Ecto neural progenitor cell (in vitro differentiated cells): ENCODE data around the gene TUBG2.

Experiments
- DNase-seq: peaks from one replicate; pipeline ENCODE4 v3.0.0-alpha.2; 2018; ENCODE audit warnings: low spot score

Gene TUBG2

DNA sequence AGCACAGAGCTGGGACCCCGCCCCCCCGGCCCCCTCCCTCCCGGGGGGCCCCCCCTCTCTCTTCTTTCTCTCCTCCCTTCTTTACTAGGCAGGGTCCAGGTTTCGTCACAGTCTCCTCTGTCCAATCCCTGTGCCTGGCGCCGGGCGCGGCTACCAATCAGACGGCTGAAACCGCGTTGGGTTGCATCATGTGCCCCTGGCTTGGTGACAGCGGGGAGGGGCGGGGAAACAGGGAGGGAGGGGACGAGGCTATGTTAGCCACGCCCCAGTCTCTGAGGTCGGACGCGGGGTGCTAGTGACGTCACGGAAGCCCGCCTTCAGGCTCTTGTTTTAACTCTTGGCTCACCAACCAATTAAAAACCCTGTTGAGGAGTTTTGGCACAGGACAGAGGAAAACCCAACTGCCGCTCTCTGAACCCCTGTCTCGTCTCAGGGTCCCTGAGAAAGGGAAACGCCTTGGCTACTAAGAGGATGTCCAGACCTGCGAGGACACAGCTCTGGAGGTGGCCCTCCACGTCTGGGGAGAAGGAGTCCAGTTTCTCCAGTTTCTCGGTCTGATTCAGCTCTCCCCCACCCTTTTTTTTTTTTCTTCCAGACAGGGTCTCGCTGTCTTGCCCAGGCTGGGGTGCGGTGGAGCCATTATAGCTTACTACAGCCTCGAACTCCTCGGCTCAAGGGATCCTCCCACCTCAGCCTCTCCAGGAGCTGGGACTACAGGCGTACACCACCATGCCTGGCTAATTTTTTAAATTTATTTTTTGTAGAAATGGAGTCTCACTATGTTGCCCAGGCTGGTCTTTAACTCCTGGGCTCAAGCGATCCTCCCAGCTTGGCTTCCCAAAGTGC lies 18.2 kb downstream of the TUBG2 start:
- DNase-seq, result peak; percentile 100

DNA sequence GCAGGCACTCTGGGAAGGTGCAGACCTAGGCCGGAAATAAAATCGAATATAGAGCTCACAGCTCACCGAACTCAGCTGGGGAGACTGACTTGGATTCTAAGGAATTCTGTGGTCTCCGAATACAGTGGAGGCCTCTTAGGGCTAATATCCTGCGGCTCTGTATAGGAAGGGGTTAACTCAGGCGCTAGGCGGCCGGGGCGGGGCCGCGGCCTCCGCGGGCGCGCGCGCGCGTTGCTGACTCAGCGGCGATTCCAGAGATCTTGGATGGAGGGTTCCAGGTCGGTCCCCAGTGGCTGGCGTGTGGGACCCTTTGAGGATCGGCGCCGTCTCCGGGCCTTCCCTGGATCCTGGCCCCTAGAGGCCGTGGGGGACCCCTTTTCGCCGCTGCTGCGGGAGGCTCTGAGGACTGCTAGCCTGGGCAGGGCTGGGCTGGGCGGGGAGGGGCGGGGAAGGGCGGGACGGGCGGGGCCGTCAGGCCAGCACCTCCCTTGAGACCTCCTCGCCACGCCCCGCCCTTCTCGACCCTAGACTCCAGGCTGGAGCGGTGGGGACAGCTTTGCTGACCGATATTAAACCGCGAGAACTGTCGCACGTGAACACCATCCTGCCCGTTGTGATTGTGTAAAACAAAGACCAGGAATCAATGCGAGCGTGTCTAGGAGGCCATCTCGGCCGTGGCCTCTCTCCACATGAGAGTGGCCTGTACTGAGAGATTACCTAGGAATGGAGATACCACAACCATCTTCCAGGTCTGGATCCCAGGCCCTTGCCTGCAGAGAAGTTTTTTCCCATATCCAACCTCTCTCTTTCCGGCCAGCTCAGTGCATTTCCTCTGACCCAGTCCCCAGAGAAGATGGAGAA lies 19.1 kb downstream of the TUBG2 start:
- peak; percentile 95 for DNase-seq

- peak; percentile 71 for DNase-seq
These were observed 19.9 kb downstream of the TUBG2 start for GRCh38 chr17:42678951-42679491.

GRCh38 chr17:42679492-42680330 lies 20.6 kb downstream of the TUBG2 start:
- peak; percentile 94 for DNase-seq

DNA sequence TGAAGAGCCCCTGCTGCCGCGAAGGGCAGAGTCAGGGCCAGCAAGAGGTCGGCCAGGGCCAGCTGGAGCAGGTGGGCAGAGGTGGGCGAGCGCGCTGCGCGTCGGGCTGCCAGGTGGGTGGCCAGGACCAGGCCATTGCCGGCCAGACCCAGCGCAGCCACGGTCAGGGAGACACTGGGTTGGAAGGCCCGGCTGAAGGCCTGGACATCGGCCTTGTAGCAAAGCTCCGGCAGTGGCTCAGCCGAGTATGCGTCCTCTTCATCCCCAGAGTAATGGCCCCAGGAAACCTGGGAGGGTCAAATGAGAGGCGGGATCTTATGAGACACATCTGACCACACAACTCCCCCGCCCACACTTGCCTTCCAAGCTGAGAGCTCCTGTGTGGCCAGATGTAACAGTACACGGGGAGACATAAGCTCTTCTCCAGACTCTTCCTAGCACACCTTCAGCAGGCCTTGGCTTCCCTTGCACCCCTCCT lies 21.3 kb downstream of the TUBG2 start:
- peak; percentile 71 for DNase-seq

GRCh38 chr17:42681976-42682721 lies 23.1 kb downstream of the TUBG2 start, which contains the start of gene CNTNAP1:
Gene CNTNAP1 (plus strand): TSS chr17:42682531. CDS start chr17:42682830, 299 bp downstream.
- DNase-seq, result peak; percentile 87

- DNase-seq, result peak; percentile 87
These were observed 23.8 kb downstream of the TUBG2 start for GRCh38 chr17:42682722-42683403.

GRCh38 chr17:42683407-42684034 lies 24.4 kb downstream of the TUBG2 start:
- peak; percentile 66 for DNase-seq

DNA sequence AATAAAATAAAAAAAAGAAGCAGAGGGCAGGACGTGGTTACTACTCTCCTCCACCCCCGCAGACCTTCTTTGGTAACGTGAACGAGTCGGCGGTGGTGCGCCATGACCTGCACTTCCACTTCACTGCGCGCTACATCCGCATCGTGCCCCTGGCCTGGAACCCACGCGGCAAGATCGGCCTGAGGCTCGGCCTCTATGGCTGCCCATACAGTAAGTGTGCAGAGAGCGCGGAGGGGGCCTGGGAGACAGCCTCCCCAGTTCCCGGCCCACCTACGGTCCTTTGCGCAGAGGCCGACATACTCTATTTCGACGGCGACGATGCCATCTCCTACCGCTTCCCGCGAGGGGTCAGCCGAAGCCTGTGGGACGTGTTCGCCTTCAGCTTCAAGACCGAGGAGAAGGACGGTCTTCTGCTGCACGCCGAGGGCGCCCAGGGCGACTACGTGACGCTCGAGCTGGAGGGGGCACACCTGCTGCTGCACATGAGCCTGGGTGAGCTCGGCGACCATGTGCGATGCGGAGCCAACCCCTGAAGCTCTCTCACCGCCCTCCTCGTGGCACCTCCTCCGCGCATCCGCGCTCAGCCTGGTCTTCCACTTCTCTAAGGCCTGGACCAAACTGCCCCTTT lies 26.0 kb downstream of the TUBG2 start:
- DNase-seq, result peak; percentile 45

DNA sequence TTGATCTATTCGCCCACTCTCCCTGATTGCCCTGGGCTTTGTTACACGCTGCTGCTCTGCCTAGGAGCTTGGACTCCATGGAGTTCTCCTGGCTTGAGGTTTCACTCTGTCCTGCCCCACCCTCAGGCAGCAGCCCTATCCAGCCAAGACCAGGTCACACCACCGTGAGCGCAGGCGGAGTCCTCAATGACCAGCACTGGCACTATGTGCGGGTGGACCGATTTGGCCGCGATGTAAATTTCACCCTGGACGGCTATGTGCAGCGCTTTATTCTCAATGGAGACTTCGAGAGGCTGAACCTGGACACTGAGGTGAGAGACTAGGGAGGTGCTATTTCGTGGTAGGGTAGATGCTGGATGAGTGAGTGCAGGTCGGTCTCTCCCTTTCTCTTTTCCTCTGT lies 26.7 kb downstream of the TUBG2 start:
- no peak for DNase-seq

GRCh38 chr17:42686520-42687128 lies 27.5 kb downstream of the TUBG2 start:
- DNase-seq, result no peak

GRCh38 chr17:42687707-42688320 lies 28.7 kb downstream of the TUBG2 start:
- DNase-seq, result no peak

GRCh38 chr17:42690596-42690995 lies 31.5 kb downstream of the TUBG2 start:
- no peak for DNase-seq

DNA sequence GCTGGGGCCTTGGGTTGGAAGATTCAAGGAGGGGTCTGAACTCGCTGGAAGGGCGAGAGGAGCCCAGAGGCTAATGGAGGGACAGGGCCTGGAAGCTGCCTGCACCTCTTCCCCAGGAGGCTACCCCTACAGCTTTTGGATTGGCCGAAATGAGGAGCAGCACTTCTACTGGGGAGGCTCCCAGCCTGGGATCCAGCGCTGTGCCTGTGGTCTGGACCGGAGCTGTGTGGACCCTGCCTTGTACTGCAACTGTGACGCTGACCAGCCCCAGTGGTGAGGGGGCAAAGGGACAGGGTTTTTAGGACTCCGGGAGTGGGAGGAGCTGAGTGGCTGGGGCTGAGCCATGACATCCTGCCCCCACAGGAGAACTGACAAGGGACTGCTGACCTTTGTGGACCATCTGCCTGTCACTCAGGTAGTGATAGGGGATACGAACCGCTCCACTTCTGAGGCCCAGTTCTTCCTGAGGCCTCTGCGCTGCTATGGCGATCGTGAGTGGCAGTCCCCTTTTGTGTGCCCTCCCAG lies 32.0 kb downstream of the TUBG2 start:
- DNase-seq, result no peak

DNA sequence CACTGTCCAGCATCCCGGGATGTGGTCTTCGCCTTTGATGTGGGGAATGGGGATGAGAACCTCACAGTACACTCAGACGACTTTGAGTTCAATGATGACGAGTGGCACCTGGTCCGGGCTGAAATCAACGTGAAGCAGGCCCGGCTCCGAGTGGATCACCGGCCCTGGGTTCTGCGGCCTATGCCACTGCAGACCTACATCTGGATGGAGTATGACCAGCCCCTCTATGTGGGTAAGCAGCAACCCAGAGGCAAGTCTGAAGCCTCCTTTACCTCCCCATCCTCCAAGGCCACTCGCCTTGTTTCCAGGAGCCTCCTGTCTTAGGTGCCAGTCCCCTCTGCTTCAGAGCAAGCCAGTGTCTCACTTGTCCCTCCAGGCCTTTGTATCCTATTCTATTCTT lies 33.4 kb downstream of the TUBG2 start:
- DNase-seq, result no peak

GRCh38 chr17:42694524-42694923 lies 35.4 kb downstream of the TUBG2 start:
- DNase-seq, result no peak

- DNase-seq, result no peak
These were observed 36.4 kb downstream of the TUBG2 start for GRCh38 chr17:42695500-42695899.
